Measurements from ENCODE around the gene CLCC1. TPM values are rescaled to one million over a fixed set of nuclear protein-coding genes. Genes with fewer than 3 reads are reported as not detected.
"Not testable (repeated sequence)": the region's sequence is repeated elsewhere in the genome, so short reads cannot be mapped to it uniquely, and the experiment has no call there.

Gene CLCC1
- polyA plus RNA-seq, 3 donors = 8.7 to 15.2 (median 11.4) TPM

- H3K27ac ChIP-seq (ENCODE audit: low read depth, low read length) = no peak overlapping the region
- WGBS, 3 donors = 89 to 91% (median 90%) methylated on average over 5 of the region's 5 CpGs
These were observed 29.3 kb downstream of the CLCC1 start for GRCh38 chr1:108933944-108934343.

GRCh38 chr1:108927565-108927964 is 35.7 kb downstream of the CLCC1 start:
- not testable (repeated sequence) for H3K27ac ChIP-seq (ENCODE audit: low read depth, low read length)
- WGBS, 3 donors = 98 to 100% (median 100%) methylated on average over 1 of the region's 1 CpG

DNA sequence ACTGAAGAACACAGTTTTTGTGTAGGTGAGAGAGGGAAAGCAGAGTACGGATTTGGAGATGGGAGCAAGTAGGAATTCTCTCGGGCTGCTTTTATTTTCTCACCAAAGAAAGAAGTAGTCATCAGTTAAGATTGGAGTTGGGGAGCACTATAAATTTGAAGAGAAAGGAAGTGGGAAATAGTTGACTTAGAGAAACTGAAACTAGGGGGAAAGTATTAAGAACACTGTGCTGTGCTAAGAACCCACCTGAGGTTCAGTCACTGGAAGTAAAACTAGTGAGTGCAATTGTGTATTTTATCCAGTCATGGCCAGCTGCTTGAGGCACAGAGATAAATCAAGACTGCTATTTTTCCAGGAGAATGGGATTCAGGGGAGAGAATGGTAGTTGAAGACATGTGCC is 37.4 kb downstream of the CLCC1 start:
- 92 to 98% (median 93%) methylated on average over 2 of the region's 2 CpGs for WGBS, 3 donors
- no peak overlapping the region for H3K27ac ChIP-seq (ENCODE audit: low read depth, low read length)

DNA sequence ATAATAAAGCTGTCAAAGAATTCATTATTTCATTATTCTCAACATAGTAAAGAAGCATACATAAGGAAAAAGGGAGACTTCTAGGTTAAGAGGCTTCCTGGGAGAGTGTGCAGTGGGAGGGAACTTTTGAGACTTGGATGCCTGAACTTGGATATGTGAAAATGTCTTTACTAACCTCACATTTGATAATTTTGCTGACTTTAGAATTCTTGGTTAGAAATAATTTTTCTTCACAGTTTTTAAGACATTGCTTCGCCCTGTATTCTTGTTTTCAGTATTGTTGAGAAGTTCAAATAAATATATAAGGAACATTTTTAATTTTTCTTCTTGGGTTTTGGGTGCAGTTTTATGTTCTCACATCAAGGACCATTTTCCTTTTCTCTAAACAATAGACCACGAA is 46.5 kb downstream of the CLCC1 start:
- no peak overlapping the region for H3K27ac ChIP-seq (ENCODE audit: low read depth, low read length)
- 94 to 100% (median 96%) methylated on average over 2 of the region's 2 CpGs for WGBS, 3 donors

Other genes starting within 250 kb of the CLCC1 start
- gene STXBP3, start 216.8 kb downstream of the CLCC1 start, polyA plus RNA-seq = 10 to 100 TPM; 15.9 to 27.4 (median 19.2) TPM
- under 1 TPM in 2 of 3 donors, not detected in 1; 0.22 to 0.67 TPM for gene AKNAD1, start 106.4 kb downstream of the CLCC1 start, polyA plus RNA-seq
- 1 to 10 TPM in 2 of 3 donors, under 1 TPM in 1; 0.26 to 7.4 (median 1.9) TPM for gene GPSM2, start 86.5 kb downstream of the CLCC1 start, polyA plus RNA-seq
- 1 to 10 TPM; 2.5 to 6.3 (median 4.6) TPM for gene WDR47, start 78.6 kb upstream of the CLCC1 start, polyA plus RNA-seq
- gene TAF13, start 112.5 kb upstream of the CLCC1 start, polyA plus RNA-seq = 10 to 100 TPM; 12.8 to 51.7 (median 41.7) TPM
- 10 to 100 TPM; 15.4 to 25.5 (median 18.8) TPM for gene TMEM167B, start 127.3 kb upstream of the CLCC1 start, polyA plus RNA-seq
- gene ELAPOR1, start 150.6 kb upstream of the CLCC1 start, polyA plus RNA-seq = 10 to 100 TPM in 1 of 3 donors, 1 to 10 TPM in 1, under 1 TPM in 1; 0.79 to 71.0 (median 6.1) TPM